GM18520 (cell line): ENCODE measurements around the gene DENND4B.

Experiments
- ATAC-seq: cut with Tn5 transposase; IDR thresholded peaks from one replicate; pipeline ENCODE4 v1.9.1; 2021; ENCODE audit not compliant: unreplicated experiment

DENND4B gene

DNA sequence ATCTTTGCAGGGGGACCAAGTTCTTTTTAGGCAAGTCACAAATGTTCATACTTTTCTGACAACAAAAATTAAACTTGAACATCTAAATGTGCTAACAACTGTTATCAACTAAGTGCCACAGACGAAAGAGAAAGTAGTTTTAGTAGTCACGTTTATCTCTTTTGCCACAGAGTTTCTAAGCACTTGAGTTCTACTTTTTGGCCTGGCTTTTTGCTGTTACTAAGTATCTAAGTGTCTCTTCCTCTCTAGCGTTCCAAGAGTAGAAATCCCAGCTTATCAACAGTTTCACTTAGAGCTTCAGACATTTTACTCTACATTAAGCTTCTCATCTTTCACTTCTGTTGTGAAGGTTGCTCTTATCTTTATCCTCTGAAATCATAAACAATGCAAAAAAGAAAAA lies 58.0 kb downstream of the DENND4B start:
- ATAC-seq = no peak

- no peak for ATAC-seq
Measured at GRCh38 chr1:153886127-153886526, 60.4 kb downstream of the DENND4B start.

DNA sequence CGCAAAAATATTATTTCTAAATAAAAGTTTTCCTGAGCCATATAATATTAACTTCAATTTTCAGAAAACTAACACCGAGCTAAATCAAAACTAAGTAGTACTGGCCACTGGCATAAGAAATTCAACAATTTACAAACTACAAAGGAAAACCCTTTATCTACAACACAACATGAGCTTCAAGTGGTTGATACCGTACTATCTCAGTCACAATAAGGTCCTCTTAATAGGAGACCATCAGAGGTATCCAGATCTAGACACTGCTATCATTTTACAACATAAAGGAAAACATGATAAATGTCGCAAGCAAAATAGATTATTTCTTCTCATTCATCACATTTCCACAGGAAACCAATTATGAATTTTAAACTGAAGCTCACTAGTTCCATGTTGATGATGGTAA lies 63.3 kb downstream of the DENND4B start:
- no peak for ATAC-seq

DNA sequence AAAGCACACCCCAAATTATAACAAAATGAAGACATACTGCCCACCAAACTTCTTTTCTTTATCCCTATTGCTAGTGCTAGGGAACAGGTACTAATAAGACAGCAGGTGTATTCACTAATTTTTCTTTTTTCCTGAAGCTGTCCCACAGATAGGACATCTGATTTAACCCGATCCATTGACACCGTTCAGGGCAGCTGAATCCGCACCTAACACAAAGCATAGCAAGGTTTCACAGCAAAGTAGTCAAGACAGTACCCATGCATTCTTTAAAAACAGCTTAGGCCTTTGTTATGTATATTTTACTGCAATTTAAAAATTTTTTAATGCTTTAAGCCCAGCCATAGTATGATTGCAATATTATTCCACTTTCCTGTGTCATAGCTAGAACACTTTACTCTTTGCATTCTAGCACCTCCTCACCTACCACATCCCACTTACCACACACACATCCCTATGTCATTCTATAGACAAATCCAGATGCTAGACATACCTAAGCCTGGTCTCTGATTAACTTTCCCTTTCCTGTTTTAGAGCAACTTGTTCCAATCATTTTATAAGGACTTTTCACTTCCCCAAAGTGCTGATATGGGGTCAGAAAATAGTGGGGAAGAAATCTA lies 64.1 kb downstream of the DENND4B start:
- ATAC-seq = no peak

DNA sequence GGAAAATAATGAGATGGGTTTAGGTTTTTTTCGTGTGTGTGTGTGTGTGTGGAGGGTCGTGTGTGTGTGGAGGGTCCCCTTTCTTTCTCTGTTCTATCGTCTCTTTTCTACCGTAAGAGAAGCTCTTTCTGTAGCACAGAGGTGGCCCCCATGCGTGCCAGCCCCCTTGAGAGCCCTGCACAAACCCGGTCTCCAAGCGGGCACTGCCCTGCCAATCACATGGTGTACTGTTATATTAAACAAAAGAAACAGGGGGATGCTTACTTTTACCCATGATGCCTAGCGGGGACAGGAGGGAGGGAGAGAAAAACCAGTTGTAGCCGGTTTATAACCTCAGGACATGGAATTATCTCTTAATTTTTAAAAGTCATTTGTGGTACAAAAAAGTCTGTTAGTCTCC lies 64.8 kb downstream of the DENND4B start:
- ATAC-seq = no peak

DNA sequence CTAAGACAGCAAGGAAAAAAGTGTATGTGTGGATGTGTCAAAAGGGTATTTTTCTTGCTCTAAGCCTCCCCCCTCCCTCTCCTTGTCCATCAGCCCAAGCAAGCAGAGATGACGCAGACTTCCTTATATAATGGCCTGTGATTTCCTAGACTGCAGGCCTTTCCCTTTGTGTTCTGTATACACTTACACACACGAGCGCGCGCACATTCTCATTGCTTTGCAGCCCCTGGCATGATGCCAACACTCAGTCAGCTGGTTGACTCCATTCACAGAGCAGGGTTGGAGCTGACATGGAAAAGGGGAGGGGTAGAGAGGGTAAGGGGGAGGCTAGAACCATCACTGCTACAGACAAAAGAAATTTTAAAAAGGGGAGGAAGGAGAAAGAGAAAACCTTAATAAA lies 65.6 kb downstream of the DENND4B start:
- no peak for ATAC-seq

DNA sequence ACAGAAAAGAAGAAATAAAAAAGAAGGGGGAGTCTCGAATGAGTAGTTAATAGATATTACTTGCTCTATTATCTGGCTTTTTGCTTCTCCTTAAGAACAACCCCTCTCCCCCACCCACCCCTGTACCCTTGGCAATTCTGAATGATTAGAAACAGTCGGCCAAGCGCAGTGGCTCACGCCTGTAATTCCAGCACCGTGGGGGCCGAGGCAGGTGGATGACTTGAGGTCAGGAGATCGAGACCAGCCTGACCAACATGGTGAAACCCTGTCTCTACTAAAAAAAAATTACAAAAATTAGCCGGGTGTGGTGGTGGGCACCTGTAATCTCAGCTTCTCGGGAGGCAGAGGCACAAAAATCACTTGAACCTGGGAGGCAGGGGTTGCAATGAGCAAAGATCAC lies 66.5 kb downstream of the DENND4B start:
- ATAC-seq = no peak
